NCI-H2171 (cell line): ENCODE results near the gene MXD3.
"Not testable (repeated sequence)": the region's sequence is repeated elsewhere in the genome, so short reads cannot be mapped to it uniquely, and the experiment has no call there.

Source experiments
- DNase-seq: peaks from one replicate; lab custom pipeline; 2025; lab: John Stamatoyannopoulos, UW

Gene MXD3

DNA sequence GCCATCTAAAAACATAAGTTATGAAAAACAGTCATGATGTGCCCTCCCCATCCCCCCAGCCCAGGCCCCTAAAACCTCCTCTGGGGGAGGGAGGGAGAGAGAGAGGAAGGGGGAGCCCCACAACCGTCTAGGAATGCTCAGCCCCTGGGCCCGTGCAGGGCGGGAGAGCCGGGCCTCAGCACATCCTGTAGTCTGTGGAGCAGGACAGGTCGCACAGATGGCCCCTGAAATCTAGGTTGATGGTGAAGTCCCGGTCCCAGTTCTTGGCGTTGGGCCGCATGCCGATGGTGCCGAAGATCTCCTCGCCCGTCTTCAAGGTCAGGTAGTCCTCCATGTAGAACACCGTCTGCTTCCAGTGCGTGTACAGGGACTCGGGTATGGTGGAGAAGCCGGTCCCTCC lies 46.3 kb downstream of the MXD3 start:
- no peak for DNase-seq

DNA sequence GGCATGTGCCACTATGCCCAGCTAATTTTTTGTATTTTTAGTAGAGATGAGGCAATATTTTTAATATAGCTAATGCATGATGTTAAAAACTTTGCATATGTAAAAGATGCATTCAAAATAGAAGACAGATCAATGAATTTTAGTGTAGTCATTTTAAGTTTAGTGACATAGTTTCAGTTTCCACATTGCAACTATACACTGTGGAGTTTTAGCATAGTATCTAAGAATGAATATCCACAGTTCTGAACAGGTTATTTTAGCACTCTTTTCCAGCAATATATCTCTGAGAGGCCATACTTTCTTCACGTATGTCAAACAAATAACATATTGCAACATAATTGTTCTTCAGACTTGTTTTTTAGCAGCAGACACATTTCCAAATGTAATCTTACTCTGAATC lies 47.5 kb downstream of the MXD3 start:
- DNase-seq: no peak

DNA sequence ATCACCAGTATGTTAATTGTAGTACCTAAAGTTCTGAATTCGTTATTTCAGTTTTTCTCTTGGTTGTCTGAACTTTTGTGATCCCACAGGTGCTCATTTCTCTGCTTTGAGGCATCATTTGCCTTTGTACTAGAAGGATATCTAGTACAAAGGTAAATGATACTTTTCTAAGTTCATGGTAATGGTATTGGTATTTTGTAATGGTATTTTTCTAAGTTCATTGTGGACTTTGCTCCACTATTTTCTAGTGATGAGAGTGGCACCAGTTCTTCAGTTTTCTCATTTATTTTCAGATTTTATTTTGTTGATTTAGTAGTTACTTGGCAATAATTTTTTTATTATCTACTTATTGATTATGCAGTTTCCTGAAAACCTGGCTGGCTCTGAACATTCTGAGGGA lies 50.2 kb downstream of the MXD3 start:
- DNase-seq: no peak

DNA sequence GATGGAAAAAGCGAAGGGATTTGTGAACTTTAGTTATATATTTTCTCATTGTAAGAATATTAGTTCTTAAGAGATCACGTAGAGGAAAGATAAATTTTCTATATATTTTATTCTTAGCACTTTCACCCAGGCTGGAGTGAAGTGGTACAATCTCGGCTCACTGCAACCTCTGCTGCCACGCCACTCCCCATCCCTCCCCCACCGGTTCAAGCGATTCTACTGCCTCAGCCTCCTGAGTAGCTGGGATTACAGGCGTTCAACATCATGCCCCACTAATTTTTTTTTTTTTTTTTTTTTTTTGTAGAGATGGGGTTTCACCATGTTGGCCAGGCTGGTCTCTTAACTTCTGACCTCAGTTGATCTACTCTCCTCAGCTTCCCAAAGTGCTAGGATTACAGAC lies 50.7 kb downstream of the MXD3 start:
- DNase-seq: no peak

DNA sequence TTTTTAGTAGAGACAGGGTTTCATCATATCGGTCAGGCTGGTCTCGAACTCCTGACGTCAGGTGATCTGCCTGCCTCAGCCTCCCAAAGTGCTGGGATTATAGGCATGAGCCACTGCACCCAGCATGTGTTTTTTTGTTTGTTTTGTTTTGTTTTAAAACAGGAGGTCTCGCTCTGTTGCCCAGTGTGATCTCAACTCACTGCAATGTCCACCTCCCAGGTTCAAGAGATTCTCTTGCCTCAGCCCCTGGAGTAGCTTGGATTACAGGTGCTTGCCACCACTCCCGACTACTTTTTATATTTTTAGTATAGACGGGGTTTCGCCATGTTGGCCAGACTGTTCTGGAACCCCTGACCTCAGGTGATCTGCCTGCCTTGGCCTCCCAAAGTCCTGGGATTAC lies 53.0 kb downstream of the MXD3 start:
- not testable (repeated sequence) for DNase-seq
